ENCODE data around the gene PRH2.

PRH2 gene

GRCh38 chr12:10941916-10942607 is 13.0 kb downstream of the PRH2 start:
- Histone ChIP-seq H3K9ac (ENCODE audit: insufficient read length) (no peak overlapping the region), H3K36me3 (ENCODE audit: insufficient read depth, low read length) (no peaks in the 10 kb centered on the region), H3K27ac (no peak overlapping the region), H3K9me3 (ENCODE audit: low read depth, low read length) (no peaks in the 10 kb centered on the region), H3K4me3 (no peak overlapping the region)
- DNase-seq (ENCODE audit: low read depth, low spot score) = no peak
- no peak for TF ChIP-seq FOXP2 (optimal IDR thresholded peaks at IDR 0.05; ENCODE audit: control extremely low read depth, extremely low read length, insufficient read depth)
- no peak for TF ChIP-seq POLR2AphosphoS5 (IDR thresholded peaks at IDR 0.05; ENCODE audit: borderline replicate concordance, low read depth, low read length)
- TF ChIP-seq EZH2 (IDR thresholded peaks at IDR 0.05) = no peak

GRCh38 chr12:10943167-10943566 is 14.1 kb downstream of the PRH2 start:
- Histone ChIP-seq H3K9ac (ENCODE audit: insufficient read length) (no peak overlapping the region), H3K9me3 (ENCODE audit: low read depth, low read length) (no peaks in the 10 kb centered on the region), H3K27ac (no peak overlapping the region), H3K36me3 (ENCODE audit: insufficient read depth, low read length) (no peaks in the 10 kb centered on the region), H3K4me3 (no peak overlapping the region)
- TF ChIP-seq FOXP2 (optimal IDR thresholded peaks at IDR 0.05; ENCODE audit: control extremely low read depth, extremely low read length, insufficient read depth) = no peak
- no peak for TF ChIP-seq POLR2AphosphoS5 (IDR thresholded peaks at IDR 0.05; ENCODE audit: borderline replicate concordance, low read depth, low read length)
- no peak for TF ChIP-seq EZH2 (IDR thresholded peaks at IDR 0.05)
- no peak for DNase-seq (ENCODE audit: low read depth, low spot score)

GRCh38 chr12:10952645-10953044 is 23.6 kb downstream of the PRH2 start:
- Histone ChIP-seq H3K9ac (ENCODE audit: insufficient read length) (no peak overlapping the region), H3K9me3 (ENCODE audit: low read depth, low read length) (no peaks in the 10 kb centered on the region), H3K27ac (no peak overlapping the region), H3K4me3 (no peak overlapping the region), H3K36me3 (ENCODE audit: insufficient read depth, low read length) (0 out of 2 replicates have a peak, but pooled peaks cover 2% of the 10 kb centered on the region)
- no peak for DNase-seq (ENCODE audit: low read depth, low spot score)
- TF ChIP-seq POLR2AphosphoS5 (IDR thresholded peaks at IDR 0.05; ENCODE audit: borderline replicate concordance, low read depth, low read length) = no peak
- TF ChIP-seq EZH2 (IDR thresholded peaks at IDR 0.05) = no peak
- TF ChIP-seq FOXP2 (optimal IDR thresholded peaks at IDR 0.05; ENCODE audit: control extremely low read depth, extremely low read length, insufficient read depth) = no peak

GRCh38 chr12:10956085-10956484 is 27.0 kb downstream of the PRH2 start:
- TF ChIP-seq FOXP2 (optimal IDR thresholded peaks at IDR 0.05; ENCODE audit: control extremely low read depth, extremely low read length, insufficient read depth) = no peak
- no peak for TF ChIP-seq POLR2AphosphoS5 (IDR thresholded peaks at IDR 0.05; ENCODE audit: borderline replicate concordance, low read depth, low read length)
- no peak for TF ChIP-seq EZH2 (IDR thresholded peaks at IDR 0.05)

GRCh38 chr12:10957741-10958140 is 28.7 kb downstream of the PRH2 start:
- H3K9ac ChIP-seq (ENCODE audit: insufficient read length) = no peak overlapping the region
- no peaks in the 10 kb centered on the region for H3K9me3 ChIP-seq (ENCODE audit: low read depth, low read length)
- no peak for DNase-seq (ENCODE audit: low read depth, low spot score)
- no peak overlapping the region for H3K27ac ChIP-seq
- no peak overlapping the region for H3K4me3 ChIP-seq
- TF ChIP-seq EZH2 (IDR thresholded peaks at IDR 0.05) = no peak
- H3K36me3 ChIP-seq (ENCODE audit: insufficient read depth, low read length) = no peaks in the 10 kb centered on the region

More at GRCh38 chr12:10956085-10956484, 27.0 kb downstream of the PRH2 start:
- no peaks in the 10 kb centered on the region for H3K9me3 ChIP-seq (ENCODE audit: low read depth, low read length)
- H3K4me3 ChIP-seq = no peak overlapping the region
- H3K9ac ChIP-seq (ENCODE audit: insufficient read length) = no peak overlapping the region
- H3K27ac ChIP-seq = no peak overlapping the region
- H3K36me3 ChIP-seq (ENCODE audit: insufficient read depth, low read length) = no peaks in the 10 kb centered on the region
- no peak for DNase-seq (ENCODE audit: low read depth, low spot score)

- H3K4me3 ChIP-seq = no peak overlapping the region
- no peaks in the 10 kb centered on the region for H3K9me3 ChIP-seq (ENCODE audit: low read depth, low read length)
- H3K36me3 ChIP-seq (ENCODE audit: insufficient read depth, low read length) = no peaks in the 10 kb centered on the region
- H3K27ac ChIP-seq = no peak overlapping the region
- no peak for TF ChIP-seq POLR2AphosphoS5 (IDR thresholded peaks at IDR 0.05; ENCODE audit: borderline replicate concordance, low read depth, low read length)
- TF ChIP-seq FOXP2 (optimal IDR thresholded peaks at IDR 0.05; ENCODE audit: control extremely low read depth, extremely low read length, insufficient read depth) = no peak
- no peak for TF ChIP-seq EZH2 (IDR thresholded peaks at IDR 0.05)
- no peak for DNase-seq (ENCODE audit: low read depth, low spot score)
- no peak overlapping the region for H3K9ac ChIP-seq (ENCODE audit: insufficient read length)
Measured at GRCh38 chr12:10959804-10960203, 30.8 kb downstream of the PRH2 start.

- no peak for DNase-seq (ENCODE audit: low read depth, low spot score)
- Histone ChIP-seq H3K9me3 (ENCODE audit: low read depth, low read length) (no peaks in the 10 kb centered on the region), H3K36me3 (ENCODE audit: insufficient read depth, low read length) (no peaks in the 10 kb centered on the region)
Measured at GRCh38 chr12:10960211-10960610, 31.2 kb downstream of the PRH2 start.

GRCh38 chr12:10965476-10965875 is 36.4 kb downstream of the PRH2 start:
- no peak overlapping the region for H3K9ac ChIP-seq (ENCODE audit: insufficient read length)
- TF ChIP-seq FOXP2 (optimal IDR thresholded peaks at IDR 0.05; ENCODE audit: control extremely low read depth, extremely low read length, insufficient read depth) (no peak), EZH2 (IDR thresholded peaks at IDR 0.05) (no peak), POLR2AphosphoS5 (IDR thresholded peaks at IDR 0.05; ENCODE audit: borderline replicate concordance, low read depth, low read length) (no peak)
- H3K4me3 ChIP-seq = no peak overlapping the region
- no peaks in the 10 kb centered on the region for H3K9me3 ChIP-seq (ENCODE audit: low read depth, low read length)
- no peaks in the 10 kb centered on the region for H3K36me3 ChIP-seq (ENCODE audit: insufficient read depth, low read length)
- no peak for DNase-seq (ENCODE audit: low read depth, low spot score)
- H3K27ac ChIP-seq = no peak overlapping the region

More at GRCh38 chr12:10960211-10960610, 31.2 kb downstream of the PRH2 start:
- Histone ChIP-seq H3K27ac (no peak overlapping the region), H3K4me3 (no peak overlapping the region), H3K9ac (ENCODE audit: insufficient read length) (no peak overlapping the region)
- TF ChIP-seq EZH2 (IDR thresholded peaks at IDR 0.05) = no peak
- TF ChIP-seq POLR2AphosphoS5 (IDR thresholded peaks at IDR 0.05; ENCODE audit: borderline replicate concordance, low read depth, low read length) = no peak
- no peak for TF ChIP-seq FOXP2 (optimal IDR thresholded peaks at IDR 0.05; ENCODE audit: control extremely low read depth, extremely low read length, insufficient read depth)

GRCh38 chr12:10966314-10966713 is 37.3 kb downstream of the PRH2 start:
- H3K27ac ChIP-seq = no peak overlapping the region
- H3K9me3 ChIP-seq (ENCODE audit: low read depth, low read length) = no peaks in the 10 kb centered on the region
- DNase-seq (ENCODE audit: low read depth, low spot score) = no peak
- no peak overlapping the region for H3K4me3 ChIP-seq
- no peak overlapping the region for H3K9ac ChIP-seq (ENCODE audit: insufficient read length)
- no peak for TF ChIP-seq POLR2AphosphoS5 (IDR thresholded peaks at IDR 0.05; ENCODE audit: borderline replicate concordance, low read depth, low read length)
- no peak for TF ChIP-seq EZH2 (IDR thresholded peaks at IDR 0.05)
- TF ChIP-seq FOXP2 (optimal IDR thresholded peaks at IDR 0.05; ENCODE audit: control extremely low read depth, extremely low read length, insufficient read depth) = no peak
- no peaks in the 10 kb centered on the region for H3K36me3 ChIP-seq (ENCODE audit: insufficient read depth, low read length)

Measured in SK-N-MC (cell line).